ENCODE results near the gene NAA10. TPM values are rescaled to one million over a fixed set of nuclear protein-coding genes. Genes with fewer than 3 reads are reported as not detected.

NAA10 gene
- total RNA-seq, 1 experiment from 2014 or later: 91.3 TPM

- 0 out of 2 replicates have a peak, but pooled peaks cover 8% of the 10 kb centered on the region for H3K4me1 ChIP-seq
- no peaks in the 10 kb centered on the region; the same call in 1 of the 2 replicates for H3K36me3 ChIP-seq (ENCODE audit: control insufficient read depth, insufficient read depth, low read length)
- Mint-ChIP-seq H3K9me3 (ENCODE audit: unreplicated experiment) (no peaks in the 10 kb centered on the region), H3K4me1 (ENCODE audit: low read depth, unreplicated experiment) (peaks cover 8% of the 10 kb centered on the region), H3K36me3 (ENCODE audit: insufficient read depth, unreplicated experiment) (peaks cover 28% of the 10 kb centered on the region), H3K4me3 (ENCODE audit: unreplicated experiment) (peak within 1 kb of the TSS; percentile 98), H3K27me3 (ENCODE audit: insufficient read depth, unreplicated experiment) (no peaks in the 10 kb centered on the region), H3K27ac (ENCODE audit: unreplicated experiment) (peak within 1 kb of the TSS; percentile 100)
- peak; percentile 89 to 90 for DNase-seq
- CTCF ChIA-PET: no interaction called here
- no peak for TF ChIP-seq CTCF (IDR thresholded peaks at IDR 0.05; ENCODE audit: insufficient read depth in 1 of 2, low read depth in 1 of 2, low read length in 1 of 2, severe bottlenecking in 1 of 2, unreplicated experiment in 1 of 2)
- POLR2A ChIA-PET: interaction anchor here (1.4 kb wide), 2 partner anchors 44 to 102 kb away, joined by 4 read pairs; no protein-coding TSS in a partner anchor
- H3K9me3 ChIP-seq: no peaks in the 10 kb centered on the region
- no peaks in the 10 kb centered on the region for H3K27me3 ChIP-seq (replicated peaks; ENCODE audit: control insufficient read depth, insufficient read depth, low read length)
- intact Hi-C loops (cut with micrococcal nuclease; ENCODE audit: unreplicated experiment): loop anchor here (10.0 kb wide), 1 partner anchor 402 kb away; the partner anchor contains the start of genes EMD and FLNA
- BruUV-seq (replicated peaks): no TSS peak
- peak within 1 kb of the TSS; percentile 73 for H3K4me3 ChIP-seq (ENCODE audit: low read depth, low read length)
Observed at GRCh38 chrX:153972368-153973126, 37.7 kb upstream of the NAA10 start, which contains the start of gene TMEM187. Gene TMEM187 (plus strand): TSS chrX:153972754. CDS start chrX:153982063, 9,309 bp downstream.

- ChIA-PET POLR2A (interaction anchor here (0.5 to 1.4 kb wide), 6 partner anchors 43 to 177 kb away, joined by 3 to 4 read pairs (median 3); partner anchors contain the start of genes IDH3G and SSR4), CTCF (interaction anchor here (0.6 kb wide), 1 partner anchor 123 kb away, joined by 4 read pairs; no protein-coding TSS in a partner anchor)
- Mint-ChIP-seq H3K36me3 (ENCODE audit: insufficient read depth, unreplicated experiment) (peaks cover 35% of the 10 kb centered on the region), H3K4me1 (ENCODE audit: low read depth, unreplicated experiment) (peaks cover 8% of the 10 kb centered on the region), H3K4me3 (ENCODE audit: unreplicated experiment) (peak within 1 kb of the TSS; percentile 98), H3K9me3 (ENCODE audit: unreplicated experiment) (no peaks in the 10 kb centered on the region), H3K27me3 (ENCODE audit: insufficient read depth, unreplicated experiment) (no peaks in the 10 kb centered on the region), H3K27ac (ENCODE audit: unreplicated experiment) (peak within 1 kb of the TSS; percentile 100)
- Histone ChIP-seq H3K27me3 (replicated peaks; ENCODE audit: control insufficient read depth, insufficient read depth, low read length) (no peaks in the 10 kb centered on the region), H3K36me3 (ENCODE audit: control insufficient read depth, insufficient read depth, low read length) (no peaks in the 10 kb centered on the region; the same call in 1 of the 2 replicates), H3K9me3 (no peaks in the 10 kb centered on the region), H3K4me1 (0 out of 2 replicates have a peak, but pooled peaks cover 8% of the 10 kb centered on the region), H3K4me3 (ENCODE audit: low read depth, low read length) (peak within 1 kb of the TSS; percentile 73)
- BruUV-seq (replicated peaks): no TSS peak
- DNase-seq: peak; percentile 90 to 91
- no peak for TF ChIP-seq CTCF (IDR thresholded peaks at IDR 0.05; ENCODE audit: insufficient read depth in 1 of 2, low read depth in 1 of 2, low read length in 1 of 2, severe bottlenecking in 1 of 2, unreplicated experiment in 1 of 2)
- intact Hi-C loops (cut with micrococcal nuclease; ENCODE audit: unreplicated experiment): loop anchor here (10.0 kb wide), 1 partner anchor 403 kb away; the partner anchor contains the start of genes EMD and FLNA
Observed at GRCh38 chrX:153971450-153972367, 36.9 kb upstream of the NAA10 start, which contains the start of gene HCFC1. Gene HCFC1 (minus strand): TSS chrX:153971818. CDS start chrX:153970840, 978 bp downstream.
